GM18909 (cell line): ENCODE measurements around the gene WDR43.
"Not testable (repeated sequence)": the region's sequence is repeated elsewhere in the genome, so short reads cannot be mapped to it uniquely, and the experiment has no call there.

Experiments
- ATAC-seq: cut with Tn5 transposase; IDR thresholded peaks from one replicate; pipeline ENCODE4 v1.9.1; 2021; ENCODE audit warnings: mild to moderate bottlenecking; ENCODE audit not compliant: unreplicated experiment, poor library complexity

Gene WDR43

DNA sequence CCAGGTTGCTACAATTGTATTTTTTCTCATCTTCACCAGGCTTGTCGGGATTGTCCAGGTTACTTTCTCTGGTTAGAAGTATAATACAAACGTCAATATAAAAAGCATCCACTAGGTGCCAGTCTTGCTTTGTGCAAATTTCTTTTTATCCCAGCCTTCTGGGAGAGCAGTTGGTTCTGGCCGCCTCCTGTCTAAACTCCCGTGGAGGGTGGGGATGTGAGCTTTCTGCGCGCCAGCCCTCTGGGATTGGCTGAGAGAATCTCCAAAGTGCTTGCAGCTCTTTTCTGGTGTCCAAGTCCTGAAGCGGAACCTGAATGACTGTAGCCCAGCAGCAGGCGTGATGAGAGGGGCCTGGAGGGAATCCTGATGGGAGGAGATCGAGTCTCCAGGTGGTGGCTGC lies 64.2 kb downstream of the WDR43 start:
- peak; percentile 42 for ATAC-seq

GRCh38 chr2:28960401-28960800 lies 65.9 kb downstream of the WDR43 start:
- ATAC-seq, result no peak

DNA sequence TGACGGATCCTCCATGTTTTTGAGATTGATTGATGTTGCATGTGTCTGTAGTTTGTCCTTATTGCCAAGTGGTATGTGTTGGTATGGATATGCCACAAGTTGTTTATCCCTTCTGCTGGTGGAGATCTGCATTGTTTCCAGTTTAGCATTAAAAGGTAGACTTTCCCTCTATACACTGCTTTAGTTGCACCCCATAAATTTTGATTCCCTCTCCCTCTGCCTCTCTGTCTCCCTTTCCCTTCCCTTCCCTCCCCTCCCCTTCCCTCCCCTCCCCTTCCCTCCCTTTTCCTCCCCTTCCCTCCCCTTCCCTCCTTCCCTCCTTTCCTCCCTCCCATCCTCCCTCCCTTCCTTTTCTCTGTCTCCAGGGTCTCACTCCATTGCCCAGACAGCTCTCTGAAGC lies 68.0 kb downstream of the WDR43 start:
- no peak for ATAC-seq

GRCh38 chr2:28970464-28971160 lies 76.1 kb downstream of the WDR43 start:
- ATAC-seq, result no peak

GRCh38 chr2:28972778-28973335 lies 78.4 kb downstream of the WDR43 start:
- ATAC-seq, result no peak

DNA sequence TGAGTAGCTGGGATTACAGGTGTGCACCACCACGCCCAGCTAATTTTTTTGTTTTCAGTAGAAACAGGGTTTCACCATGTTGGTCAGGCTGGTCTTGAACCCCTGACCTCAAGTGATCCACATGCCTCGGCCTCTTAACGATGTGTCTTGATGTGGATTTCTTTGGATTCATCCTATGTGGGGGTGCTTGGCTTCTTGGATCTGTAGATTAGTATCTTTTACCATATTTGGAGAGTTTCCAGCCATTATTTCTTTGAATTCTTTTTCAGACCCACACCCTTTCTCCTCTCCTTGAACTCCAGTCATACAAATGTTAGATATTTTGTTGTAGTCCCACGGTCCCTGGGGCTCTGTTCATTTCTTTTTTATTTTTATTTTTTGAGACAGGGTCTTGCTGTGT lies 79.8 kb downstream of the WDR43 start:
- no peak for ATAC-seq

GRCh38 chr2:28975671-28976070 lies 81.2 kb downstream of the WDR43 start:
- ATAC-seq, result no peak

GRCh38 chr2:28976584-28976983 lies 82.1 kb downstream of the WDR43 start:
- ATAC-seq, result no peak

GRCh38 chr2:28977176-28977875 lies 82.9 kb downstream of the WDR43 start:
- no peak for ATAC-seq

DNA sequence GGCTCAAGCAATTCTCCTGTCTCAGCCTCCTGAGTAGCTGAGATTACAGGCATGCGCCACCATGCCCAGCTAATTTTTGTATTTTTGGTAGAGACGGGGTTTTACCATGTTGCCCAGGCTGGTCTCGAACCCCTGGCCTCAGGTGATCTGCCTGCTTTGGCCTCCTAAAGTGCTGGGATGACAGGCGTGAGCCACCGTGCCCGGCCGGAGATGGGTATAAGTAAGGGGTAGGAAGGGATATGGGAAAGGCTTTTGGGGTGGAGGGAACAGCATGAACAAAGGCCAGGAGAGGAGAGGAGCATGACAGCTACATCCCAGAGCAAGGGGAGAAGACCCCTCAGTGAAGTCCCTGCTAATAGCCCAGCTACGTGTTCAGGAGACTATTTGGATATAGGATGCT lies 83.5 kb downstream of the WDR43 start:
- not testable (repeated sequence) for ATAC-seq

GRCh38 chr2:28978606-28979005 lies 84.1 kb downstream of the WDR43 start:
- no peak for ATAC-seq

- no peak for ATAC-seq
Measured at GRCh38 chr2:28979041-28979440, 84.6 kb downstream of the WDR43 start.

GRCh38 chr2:28979576-28980366 lies 85.3 kb downstream of the WDR43 start:
- ATAC-seq, result no peak

GRCh38 chr2:28980368-28981015 lies 86.0 kb downstream of the WDR43 start:
- no peak for ATAC-seq

- ATAC-seq, result no peak
Measured at GRCh38 chr2:28981016-28981441, 86.6 kb downstream of the WDR43 start, which contains the start of gene TOGARAM2. TOGARAM2 (plus strand) TSS chr2:28981298; CDS start chr2:28994835, 13,537 bp downstream.

GRCh38 chr2:28981620-28982376 lies 87.3 kb downstream of the WDR43 start:
- ATAC-seq, result no peak

- no peak for ATAC-seq
Measured at GRCh38 chr2:28982381-28982950, 88.0 kb downstream of the WDR43 start.

DNA sequence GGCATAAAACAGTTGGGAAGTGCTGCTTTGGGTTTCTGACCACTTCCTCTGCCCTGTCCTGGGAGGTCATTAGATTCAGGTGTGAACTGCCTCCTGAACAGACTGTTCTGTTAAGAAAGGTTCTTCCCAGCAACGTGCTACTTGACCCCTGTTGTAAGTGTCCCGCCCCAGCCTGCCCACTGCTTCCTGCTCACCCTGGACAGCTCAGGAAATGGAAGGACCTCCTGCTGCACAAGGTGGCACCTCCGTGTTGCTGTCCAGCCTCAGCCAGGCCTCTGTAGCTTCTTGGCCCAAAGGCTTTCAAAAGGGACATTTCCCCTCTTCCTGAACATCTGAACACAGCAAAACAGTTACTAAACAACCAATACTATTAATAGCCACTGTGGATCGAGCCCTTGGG lies 92.0 kb downstream of the WDR43 start:
- no peak for ATAC-seq

- no peak for ATAC-seq
Measured at GRCh38 chr2:28989973-28990372, 95.5 kb downstream of the WDR43 start.
